Prostate gland (tissue), 2 donors: Measurements from ENCODE around the gene MPV17L2.

ENCODE experiments used
- POLR2A ChIP-seq: fragments of 450-650 bp; IDR thresholded peaks from one replicate; pipeline ENCODE4 v1.6.1; 2016; ENCODE audit warnings: antibody characterized with exemption, mild to moderate bottlenecking
- POLR2AphosphoS5 ChIP-seq: sonication (generic); formaldehyde crosslinking; IDR thresholded peaks from one replicate; pipeline ENCODE4 v1.6.1; 2017; ENCODE audit warnings: antibody characterized with exemption
- TF ChIP-seq, protein P1 (sequence below), 4 experiments: fragments of 200-600 bp in 2 of 4; fragments of 450-650 bp in 2 of 4; sonication (generic) in 2 of 4; IDR thresholded peaks; 1 replicate in 3 of 4; 2 replicates in 1 of 4; pipeline ENCODE4 v1.5.1; 2016 to 2019; ENCODE audit warnings: antibody characterized with exemption in 4 of 4, mild to moderate bottlenecking in 2 of 4, moderate library complexity in 2 of 4

DNA sequence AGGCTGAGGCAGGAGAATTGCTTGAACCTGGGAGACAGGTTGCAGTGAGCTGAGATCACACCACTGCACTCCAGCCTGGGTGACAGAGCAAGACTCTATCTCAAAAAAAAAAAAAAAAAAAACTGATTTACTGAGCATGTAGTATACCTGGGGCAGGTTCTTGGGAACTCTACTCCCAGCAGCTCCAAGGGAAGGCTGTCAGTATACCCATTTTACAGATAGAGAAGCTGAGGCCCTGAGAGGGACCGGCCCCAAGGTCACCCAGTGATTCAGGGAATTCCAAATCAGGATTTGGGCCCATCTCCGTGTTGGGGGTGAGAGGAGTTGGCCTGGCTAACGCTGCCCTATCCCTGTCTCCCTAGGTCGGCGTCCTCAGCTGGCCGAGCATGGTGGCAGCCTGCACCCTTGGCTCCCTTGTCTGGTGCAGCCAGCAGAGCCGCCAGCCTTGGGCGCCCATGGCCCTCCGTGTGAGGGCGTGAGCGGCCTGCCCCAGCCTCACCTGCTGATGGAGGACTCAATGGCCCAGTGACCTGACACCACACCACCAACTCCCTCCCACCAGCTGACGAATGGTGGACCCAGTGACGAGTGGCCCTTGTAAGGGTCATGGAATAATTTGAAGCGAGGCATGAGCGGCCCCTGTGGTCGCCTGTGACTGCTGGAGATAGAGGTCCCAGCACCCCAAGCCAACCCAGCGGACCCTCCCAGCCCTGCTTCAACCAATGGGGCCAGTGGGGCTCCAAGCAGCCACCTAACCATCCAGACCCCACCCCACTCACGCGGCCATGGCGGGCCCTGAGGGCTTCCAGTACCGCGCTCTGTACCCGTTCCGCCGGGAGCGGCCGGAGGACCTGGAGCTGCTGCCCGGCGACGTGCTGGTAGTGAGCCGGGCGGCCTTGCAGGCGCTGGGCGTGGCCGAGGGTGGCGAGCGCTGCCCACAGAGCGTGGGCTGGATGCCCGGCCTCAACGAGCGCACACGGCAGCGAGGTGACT lies 37.6 kb upstream of the MPV17L2 start:
- TF ChIP-seq POLR2AphosphoS5 (no peak), POLR2A (no peak)
- TF ChIP-seq, protein P1, sequence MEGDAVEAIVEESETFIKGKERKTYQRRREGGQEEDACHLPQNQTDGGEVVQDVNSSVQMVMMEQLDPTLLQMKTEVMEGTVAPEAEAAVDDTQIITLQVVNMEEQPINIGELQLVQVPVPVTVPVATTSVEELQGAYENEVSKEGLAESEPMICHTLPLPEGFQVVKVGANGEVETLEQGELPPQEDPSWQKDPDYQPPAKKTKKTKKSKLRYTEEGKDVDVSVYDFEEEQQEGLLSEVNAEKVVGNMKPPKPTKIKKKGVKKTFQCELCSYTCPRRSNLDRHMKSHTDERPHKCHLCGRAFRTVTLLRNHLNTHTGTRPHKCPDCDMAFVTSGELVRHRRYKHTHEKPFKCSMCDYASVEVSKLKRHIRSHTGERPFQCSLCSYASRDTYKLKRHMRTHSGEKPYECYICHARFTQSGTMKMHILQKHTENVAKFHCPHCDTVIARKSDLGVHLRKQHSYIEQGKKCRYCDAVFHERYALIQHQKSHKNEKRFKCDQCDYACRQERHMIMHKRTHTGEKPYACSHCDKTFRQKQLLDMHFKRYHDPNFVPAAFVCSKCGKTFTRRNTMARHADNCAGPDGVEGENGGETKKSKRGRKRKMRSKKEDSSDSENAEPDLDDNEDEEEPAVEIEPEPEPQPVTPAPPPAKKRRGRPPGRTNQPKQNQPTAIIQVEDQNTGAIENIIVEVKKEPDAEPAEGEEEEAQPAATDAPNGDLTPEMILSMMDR (IDR thresholded peaks at IDR 0.05) = no peak
